HepG2 (cell line): ENCODE data around the gene DGAT2. TPM values are rescaled to one million over a fixed set of nuclear protein-coding genes. Genes with fewer than 3 reads are reported as not detected.

ENCODE experiments used
- ARNTL ChIP-seq: sonication (generic); formaldehyde crosslinking; IDR thresholded peaks from 2 replicates; pipeline ENCODE4 v1.4.0; 2020; ENCODE audit warnings: mild to moderate bottlenecking, missing genetic modification reagents
- FOXJ3 ChIP-seq: sonication (generic); formaldehyde crosslinking; IDR thresholded peaks from 2 replicates; pipeline ENCODE4 v1.4.0; 2020; ENCODE audit warnings: missing genetic modification reagents, mild to moderate bottlenecking, borderline replicate concordance
- MTA1 ChIP-seq: sonication (generic); formaldehyde crosslinking; IDR thresholded peaks from 2 replicates; pipeline ENCODE4 v1.4.0; 2020; ENCODE audit warnings: missing genetic modification reagents, mild to moderate bottlenecking, borderline replicate concordance
- NCOA2 ChIP-seq: sonication (generic); formaldehyde crosslinking; IDR thresholded peaks from 2 replicates; pipeline ENCODE4 v1.8.0; 2022; ENCODE audit warnings: inconsistent platforms
- NFKB2 ChIP-seq: sonication (generic); formaldehyde crosslinking; IDR thresholded peaks from 2 replicates; pipeline ENCODE4 v1.4.0; 2020; ENCODE audit warnings: missing genetic modification reagents, borderline replicate concordance
- NONO ChIP-seq, 2 experiments: fragments of 450-650 bp in 1 of 2; sonication (generic) in 1 of 2; formaldehyde crosslinking in 1 of 2; IDR thresholded peaks in 1 of 2; conservative IDR thresholded peaks in 1 of 2; 2 replicates each; pipeline versions ENCODE4 v1.6.1 to v1.8.0; 2017 to 2022; ENCODE audit warnings: mild to moderate bottlenecking in 1 of 2, missing genetic modification reagents in 1 of 2, moderate library complexity in 1 of 2
- SAP130 ChIP-seq: IDR thresholded peaks from 2 replicates; pipeline ENCODE4 v1.6.1; 2016; ENCODE audit warnings: low read depth
- SOX5 ChIP-seq: IDR thresholded peaks from 2 replicates; pipeline ENCODE4 v1.6.1; 2016; ENCODE audit warnings: borderline replicate concordance
- ZFP41 ChIP-seq: sonication (generic); formaldehyde crosslinking; IDR thresholded peaks from 2 replicates; pipeline ENCODE4 v1.4.0; 2020; ENCODE audit warnings: mild to moderate bottlenecking, missing genetic modification reagents, borderline replicate concordance
- ZNF180 ChIP-seq: sonication (generic); formaldehyde crosslinking; IDR thresholded peaks from 2 replicates; pipeline ENCODE4 v1.4.0; 2020; ENCODE audit warnings: low read depth, missing genetic modification reagents, borderline replicate concordance
- ZNF317 ChIP-seq: sonication (generic); formaldehyde crosslinking; IDR thresholded peaks from 2 replicates; pipeline ENCODE4 v1.5.0; 2020; ENCODE audit warnings: mild to moderate bottlenecking, missing genetic modification reagents
- ZNF430 ChIP-seq: sonication (generic); formaldehyde crosslinking; IDR thresholded peaks from 2 replicates; pipeline ENCODE4 v1.9.0; 2021; ENCODE audit warnings: mild to moderate bottlenecking, missing genetic modification reagents
- ZNF782 ChIP-seq: sonication (generic); formaldehyde crosslinking; IDR thresholded peaks from 2 replicates; pipeline ENCODE4 v1.4.0; 2020; ENCODE audit warnings: missing genetic modification reagents, mild to moderate bottlenecking, borderline replicate concordance
- ZNF839 ChIP-seq: sonication (generic); formaldehyde crosslinking; IDR thresholded peaks from 2 replicates; pipeline ENCODE4 v1.4.0; 2020; ENCODE audit warnings: missing genetic modification reagents, mild to moderate bottlenecking, borderline replicate concordance
- polyA plus RNA-seq, 8 experiments: library from polyadenylated mRNA; depleted of rRNA in 3 of 8; stranded (reverse) in 7 of 8; unstranded in 1 of 8; fragments of >200 nt; fragmentation: Illumina TruSeq in 4 of 8; extraction: Trizol in 4 of 8; gene quantifications; 2 replicates each; pipeline versions ENCODE4 v1.2.1 to v1.2.3, GENCODE V29; 2011 to 2016; ENCODE audit warnings: low read depth in 4 of 8, missing spikeins in 1 of 8, mixed read lengths in 1 of 8; ENCODE audit not compliant: insufficient read depth in 1 of 8
- total RNA-seq, 5 experiments: library from RNA; depleted of rRNA; stranded (reverse); fragments of >200 nt; fragmentation: Illumina TruSeq; extraction: Trizol; gene quantifications; 2 replicates each; pipeline ENCODE4 v1.2.3, GENCODE V29; 2016; ENCODE audit warnings: low read depth in 1 of 5
- TF ChIP-seq, protein P1 (sequence below): sonication (generic); formaldehyde crosslinking; IDR thresholded peaks from 2 replicates; pipeline ENCODE4 v1.5.1; 2020; ENCODE audit warnings: missing genetic modification reagents, mild to moderate bottlenecking, borderline replicate concordance
- TF ChIP-seq, protein P2 (sequence below): sonication (generic); formaldehyde crosslinking; IDR thresholded peaks from 2 replicates; pipeline ENCODE4 v1.9.0; 2022; ENCODE audit warnings: low read depth, missing genetic modification reagents
- TF ChIP-seq, protein P3 (sequence below): sonication (generic); formaldehyde crosslinking; IDR thresholded peaks from 2 replicates; pipeline ENCODE4 v1.8.0; 2022; ENCODE audit warnings: low read depth, missing genetic modification reagents
- TF ChIP-seq, protein P4 (sequence below): sonication (generic); formaldehyde crosslinking; IDR thresholded peaks from 2 replicates; pipeline ENCODE4 v1.5.1; 2020; ENCODE audit warnings: missing genetic modification reagents, mild to moderate bottlenecking, borderline replicate concordance
- TF ChIP-seq, protein P5 (sequence below): sonication (generic); formaldehyde crosslinking; IDR thresholded peaks from 2 replicates; pipeline ENCODE4 v1.8.0; 2022; ENCODE audit warnings: mild to moderate bottlenecking, missing genetic modification reagents, moderate library complexity

The DGAT2 gene
- total and polyA plus RNA-seq, 2 of the 13 experiments (the other 11 are each of a cell fraction or from before 2014, with no cell fraction given): 39.0 to 65.6 TPM

DNA sequence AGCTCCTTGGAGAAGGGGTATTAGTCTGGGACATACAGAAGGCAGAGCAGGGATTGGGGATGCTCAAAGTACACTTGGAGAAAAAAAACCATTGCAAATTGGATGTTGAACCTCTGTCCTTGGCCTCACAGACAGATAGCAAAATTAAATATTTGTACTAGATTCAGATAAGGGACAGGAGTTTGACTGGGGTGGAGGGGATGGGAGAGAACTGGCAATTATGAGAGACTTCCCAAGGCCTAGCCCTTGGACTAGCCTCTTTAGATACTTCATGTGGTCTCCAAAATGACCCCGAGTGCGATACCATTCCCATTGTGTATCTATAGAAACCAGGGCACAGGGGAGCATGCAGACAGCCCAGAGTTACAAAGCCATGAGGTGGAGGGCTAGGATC, 15.5 kb downstream of the DGAT2 start (continued):
- TF ChIP-seq ZNF430 (CRISPR knock-in tag) (no peak), SAP130 (CRISPR knock-in tag) (peak; percentile 71), ZNF180 (CRISPR knock-in tag) (no peak), ZNF782 (CRISPR knock-in tag) (no peak), NONO (IDR thresholded peaks at IDR 0.05) (no peak), NONO (CRISPR knock-in tag; conservative IDR thresholded peaks at IDR 0.05) (0 out of 2 replicates have a peak, but pooled peaks have one; percentile 30), ZFP41 (CRISPR knock-in tag) (no peak), ZNF839 (CRISPR knock-in tag) (no peak), SOX5 (CRISPR knock-in tag) (peak; percentile 74; the same call in 1 of the 2 replicates), FOXJ3 (CRISPR knock-in tag) (no peak), ARNTL (CRISPR knock-in tag) (peak; percentile 74), ZNF317 (CRISPR knock-in tag) (peak; percentile 54; the same call in 1 of the 2 replicates), NFKB2 (CRISPR knock-in tag) (no peak), NCOA2 (CRISPR knock-in tag) (peak; percentile 95), MTA1 (CRISPR knock-in tag) (peak; percentile 41; the same call in 1 of the 2 replicates)
- TF ChIP-seq, protein P1, sequence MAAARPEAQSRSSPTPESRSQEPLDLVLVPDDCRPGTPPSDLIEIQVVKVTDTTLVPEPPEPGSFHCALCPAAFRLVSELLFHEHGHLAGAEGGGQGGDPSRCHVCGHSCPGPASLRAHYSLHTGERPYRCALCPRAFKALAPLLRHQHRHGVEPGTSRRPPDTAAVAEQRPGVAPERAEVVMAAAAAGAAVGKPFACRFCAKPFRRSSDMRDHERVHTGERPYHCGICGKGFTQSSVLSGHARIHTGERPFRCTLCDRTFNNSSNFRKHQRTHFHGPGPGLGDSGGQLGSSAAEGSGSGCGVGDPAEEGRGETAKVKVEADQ: no peak
- TF ChIP-seq, protein P2, sequence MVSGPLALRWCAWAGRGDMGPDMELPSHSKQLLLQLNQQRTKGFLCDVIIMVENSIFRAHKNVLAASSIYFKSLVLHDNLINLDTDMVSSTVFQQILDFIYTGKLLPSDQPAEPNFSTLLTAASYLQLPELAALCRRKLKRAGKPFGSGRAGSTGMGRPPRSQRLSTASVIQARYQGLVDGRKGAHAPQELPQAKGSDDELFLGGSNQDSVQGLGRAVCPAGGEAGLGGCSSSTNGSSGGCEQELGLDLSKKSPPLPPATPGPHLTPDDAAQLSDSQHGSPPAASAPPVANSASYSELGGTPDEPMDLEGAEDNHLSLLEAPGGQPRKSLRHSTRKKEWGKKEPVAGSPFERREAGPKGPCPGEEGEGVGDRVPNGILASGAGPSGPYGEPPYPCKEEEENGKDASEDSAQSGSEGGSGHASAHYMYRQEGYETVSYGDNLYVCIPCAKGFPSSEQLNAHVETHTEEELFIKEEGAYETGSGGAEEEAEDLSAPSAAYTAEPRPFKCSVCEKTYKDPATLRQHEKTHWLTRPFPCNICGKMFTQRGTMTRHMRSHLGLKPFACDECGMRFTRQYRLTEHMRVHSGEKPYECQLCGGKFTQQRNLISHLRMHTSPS (CRISPR knock-in tag): no peak
- TF ChIP-seq, protein P3, sequence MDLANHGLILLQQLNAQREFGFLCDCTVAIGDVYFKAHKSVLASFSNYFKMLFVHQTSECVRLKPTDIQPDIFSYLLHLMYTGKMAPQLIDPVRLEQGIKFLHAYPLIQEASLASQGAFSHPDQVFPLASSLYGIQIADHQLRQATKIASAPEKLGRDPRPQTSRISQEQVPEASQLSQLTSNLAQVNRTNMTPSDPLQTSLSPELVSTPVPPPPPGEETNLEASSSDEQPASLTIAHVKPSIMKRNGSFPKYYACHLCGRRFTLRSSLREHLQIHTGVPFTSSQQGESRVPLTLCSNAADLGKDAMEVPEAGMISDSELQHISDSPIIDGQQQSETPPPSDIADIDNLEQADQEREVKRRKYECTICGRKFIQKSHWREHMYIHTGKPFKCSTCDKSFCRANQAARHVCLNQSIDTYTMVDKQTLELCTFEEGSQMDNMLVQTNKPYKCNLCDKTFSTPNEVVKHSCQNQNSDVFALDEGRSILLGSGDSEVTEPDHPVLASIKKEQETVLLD (CRISPR knock-in tag): no peak
- TF ChIP-seq, protein P4, sequence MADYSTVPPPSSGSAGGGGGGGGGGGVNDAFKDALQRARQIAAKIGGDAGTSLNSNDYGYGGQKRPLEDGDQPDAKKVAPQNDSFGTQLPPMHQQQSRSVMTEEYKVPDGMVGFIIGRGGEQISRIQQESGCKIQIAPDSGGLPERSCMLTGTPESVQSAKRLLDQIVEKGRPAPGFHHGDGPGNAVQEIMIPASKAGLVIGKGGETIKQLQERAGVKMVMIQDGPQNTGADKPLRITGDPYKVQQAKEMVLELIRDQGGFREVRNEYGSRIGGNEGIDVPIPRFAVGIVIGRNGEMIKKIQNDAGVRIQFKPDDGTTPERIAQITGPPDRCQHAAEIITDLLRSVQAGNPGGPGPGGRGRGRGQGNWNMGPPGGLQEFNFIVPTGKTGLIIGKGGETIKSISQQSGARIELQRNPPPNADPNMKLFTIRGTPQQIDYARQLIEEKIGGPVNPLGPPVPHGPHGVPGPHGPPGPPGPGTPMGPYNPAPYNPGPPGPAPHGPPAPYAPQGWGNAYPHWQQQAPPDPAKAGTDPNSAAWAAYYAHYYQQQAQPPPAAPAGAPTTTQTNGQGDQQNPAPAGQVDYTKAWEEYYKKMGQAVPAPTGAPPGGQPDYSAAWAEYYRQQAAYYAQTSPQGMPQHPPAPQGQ (CRISPR knock-in tag): no peak
- TF ChIP-seq, protein P5, sequence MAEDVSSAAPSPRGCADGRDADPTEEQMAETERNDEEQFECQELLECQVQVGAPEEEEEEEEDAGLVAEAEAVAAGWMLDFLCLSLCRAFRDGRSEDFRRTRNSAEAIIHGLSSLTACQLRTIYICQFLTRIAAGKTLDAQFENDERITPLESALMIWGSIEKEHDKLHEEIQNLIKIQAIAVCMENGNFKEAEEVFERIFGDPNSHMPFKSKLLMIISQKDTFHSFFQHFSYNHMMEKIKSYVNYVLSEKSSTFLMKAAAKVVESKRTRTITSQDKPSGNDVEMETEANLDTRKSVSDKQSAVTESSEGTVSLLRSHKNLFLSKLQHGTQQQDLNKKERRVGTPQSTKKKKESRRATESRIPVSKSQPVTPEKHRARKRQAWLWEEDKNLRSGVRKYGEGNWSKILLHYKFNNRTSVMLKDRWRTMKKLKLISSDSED: no peak
